Thyroid gland (tissue), 4 donors: Measurements from ENCODE around the gene KCNH1.

Source experiments
- CTCF ChIP-seq, 6 experiments: fragments of 200-600 bp in 3 of 6; fragments of 450-650 bp in 3 of 6; sonication (generic) in 3 of 6; IDR thresholded peaks; one replicate each; pipeline ENCODE4 v1.5.1; 2016 to 2019; ENCODE audit warnings: antibody characterized with exemption in 6 of 6, mild to moderate bottlenecking in 2 of 6, inconsistent platforms in 1 of 6, moderate library complexity in 1 of 6
- POLR2A ChIP-seq, 2 donors: fragments of 450-650 bp; IDR thresholded peaks; one replicate each; pipeline ENCODE4 v1.6.1; 2017; ENCODE audit warnings: antibody characterized with exemption in 2 of 2, mild to moderate bottlenecking in 2 of 2, moderate library complexity in 1 of 2

GRCh38 chr1:210691039-210691610 lies 442.8 kb downstream of the KCNH1 start:
- no peak for TF ChIP-seq POLR2A (IDR thresholded peaks at IDR 0.05)
- no peak for TF ChIP-seq CTCF (IDR thresholded peaks at IDR 0.05)
